Testis (tissue), 2 donors: ENCODE data around the gene BLVRB.
"Not testable (repeated sequence)": the region's sequence is repeated elsewhere in the genome, so short reads cannot be mapped to it uniquely, and the experiment has no call there.

ENCODE experiments used
- POLR2A ChIP-seq: fragments of 450-650 bp; IDR thresholded peaks from one replicate; pipeline ENCODE4 v1.6.1; 2017; ENCODE audit warnings: antibody characterized with exemption, mild to moderate bottlenecking, moderate library complexity
- TF ChIP-seq, protein P1 (sequence below), 3 experiments: fragments of 450-650 bp in 2 of 3; fragments of 200-600 bp in 1 of 3; sonication (generic) in 1 of 3; IDR thresholded peaks; one replicate each; pipeline ENCODE4 v1.5.1; 2016 to 2019; ENCODE audit warnings: antibody characterized with exemption in 3 of 3, mild to moderate bottlenecking in 2 of 3, moderate library complexity in 1 of 3

DNA sequence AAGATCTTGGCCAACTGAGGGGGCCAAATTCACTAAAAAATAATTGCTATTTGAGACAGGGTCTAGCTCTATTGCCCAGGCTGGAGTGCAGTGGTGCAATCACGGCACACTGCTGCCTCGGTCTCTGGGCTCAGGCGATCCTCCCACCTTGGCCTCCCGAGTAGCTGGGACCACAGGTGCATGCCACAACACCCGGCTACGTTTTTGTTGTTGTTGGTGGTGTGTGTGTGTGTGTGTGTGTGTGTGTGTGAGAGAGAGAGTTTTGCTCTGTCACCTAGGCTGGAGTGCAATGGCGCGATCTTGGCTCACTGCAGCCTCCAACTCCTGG lies 57.0 kb downstream of the BLVRB start:
- TF ChIP-seq, protein P1, sequence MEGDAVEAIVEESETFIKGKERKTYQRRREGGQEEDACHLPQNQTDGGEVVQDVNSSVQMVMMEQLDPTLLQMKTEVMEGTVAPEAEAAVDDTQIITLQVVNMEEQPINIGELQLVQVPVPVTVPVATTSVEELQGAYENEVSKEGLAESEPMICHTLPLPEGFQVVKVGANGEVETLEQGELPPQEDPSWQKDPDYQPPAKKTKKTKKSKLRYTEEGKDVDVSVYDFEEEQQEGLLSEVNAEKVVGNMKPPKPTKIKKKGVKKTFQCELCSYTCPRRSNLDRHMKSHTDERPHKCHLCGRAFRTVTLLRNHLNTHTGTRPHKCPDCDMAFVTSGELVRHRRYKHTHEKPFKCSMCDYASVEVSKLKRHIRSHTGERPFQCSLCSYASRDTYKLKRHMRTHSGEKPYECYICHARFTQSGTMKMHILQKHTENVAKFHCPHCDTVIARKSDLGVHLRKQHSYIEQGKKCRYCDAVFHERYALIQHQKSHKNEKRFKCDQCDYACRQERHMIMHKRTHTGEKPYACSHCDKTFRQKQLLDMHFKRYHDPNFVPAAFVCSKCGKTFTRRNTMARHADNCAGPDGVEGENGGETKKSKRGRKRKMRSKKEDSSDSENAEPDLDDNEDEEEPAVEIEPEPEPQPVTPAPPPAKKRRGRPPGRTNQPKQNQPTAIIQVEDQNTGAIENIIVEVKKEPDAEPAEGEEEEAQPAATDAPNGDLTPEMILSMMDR (IDR thresholded peaks at IDR 0.05), result not testable (repeated sequence)
- TF ChIP-seq POLR2A, result not testable (repeated sequence)
